ENCODE measurements around the gene TBXAS1.

- TF ChIP-seq CTCF (IDR thresholded peaks at IDR 0.05; ENCODE audit: low read depth, low read length, missing input control) (no peak), MAX (IDR thresholded peaks at IDR 0.05) (no peak), RAD21 (IDR thresholded peaks at IDR 0.05) (no peak), REST (IDR thresholded peaks at IDR 0.05) (no peak), TAF1 (conservative IDR thresholded peaks at IDR 0.05) (no peak), ATF3 (IDR thresholded peaks at IDR 0.05) (no peak), JUND (IDR thresholded peaks at IDR 0.05) (no peak)
Measured at GRCh38 chr7:140016540-140016939, 187.5 kb downstream of the TBXAS1 start.

Data from liver (tissue), 3 donors.